Measurements from ENCODE around the gene ANKRD55.

ANKRD55 gene

DNA sequence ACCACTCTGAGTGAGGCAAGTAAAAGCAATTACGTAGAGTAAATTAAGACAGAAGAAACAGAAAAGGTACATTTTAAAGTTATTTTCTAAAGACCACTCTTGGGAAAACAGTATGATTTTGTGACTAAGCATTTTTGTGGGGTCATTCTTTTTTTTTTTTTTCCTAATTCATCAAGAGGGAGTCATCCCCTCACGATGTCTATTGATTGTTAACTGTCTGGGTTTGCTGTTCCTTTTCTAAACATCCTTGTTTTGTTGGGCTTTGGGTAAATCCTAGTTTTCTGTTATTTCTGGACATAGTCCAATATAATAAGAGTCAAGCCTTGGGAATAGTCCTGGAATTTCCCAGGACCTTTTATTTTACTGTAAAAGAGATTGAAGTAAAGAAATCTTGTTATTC, 63.8 kb downstream of the ANKRD55 start:
- Histone ChIP-seq H3K9ac (ENCODE audit: low read length in 2 of 2) (no peak overlapping the region), H3K9me3 (ENCODE audit: control insufficient read depth in 2 of 2, low read length in 2 of 2) (no peaks in the 10 kb centered on the region), H3K27me3 (ENCODE audit: control insufficient read depth in 1 of 2, insufficient read depth in 2 of 2, low read length in 2 of 2) (no peaks in the 10 kb centered on the region), H3K27ac (ENCODE audit: low read length) (no peak overlapping the region), H3K4me1 (ENCODE audit: control insufficient read depth, insufficient read depth, low read length) (peaks cover 3% of the 10 kb centered on the region), H3K36me3 (ENCODE audit: control insufficient read depth in 2 of 2, insufficient read depth in 2 of 2, low read length in 2 of 2) (no peaks in the 10 kb centered on the region), H3K4me3 (ENCODE audit: low read length in 2 of 2) (no peak overlapping the region)

GRCh38 chr5:56168066-56168478, 65.1 kb downstream of the ANKRD55 start:
- Histone ChIP-seq H3K9ac (ENCODE audit: low read length in 2 of 2) (no peak overlapping the region), H3K4me1 (ENCODE audit: control insufficient read depth, insufficient read depth, low read length) (peaks cover 5% of the 10 kb centered on the region), H3K36me3 (ENCODE audit: control insufficient read depth in 2 of 2, insufficient read depth in 2 of 2, low read length in 2 of 2) (no peaks in the 10 kb centered on the region), H3K9me3 (ENCODE audit: control insufficient read depth in 2 of 2, low read length in 2 of 2) (no peaks in the 10 kb centered on the region), H3K27ac (ENCODE audit: low read length) (no peak overlapping the region), H3K27me3 (ENCODE audit: control insufficient read depth in 1 of 2, insufficient read depth in 2 of 2, low read length in 2 of 2) (peaks cover 0 to 3% of the 10 kb centered on the region in 2 donors), H3K4me3 (ENCODE audit: low read length in 2 of 2) (no peak overlapping the region)

GRCh38 chr5:56167519-56167918, 65.6 kb downstream of the ANKRD55 start:
- Histone ChIP-seq H3K27ac (ENCODE audit: low read length) (no peak overlapping the region), H3K9ac (ENCODE audit: low read length in 2 of 2) (no peak overlapping the region), H3K27me3 (ENCODE audit: control insufficient read depth in 1 of 2, insufficient read depth in 2 of 2, low read length in 2 of 2) (peaks cover 0 to 4% of the 10 kb centered on the region in 2 donors), H3K4me1 (ENCODE audit: control insufficient read depth, insufficient read depth, low read length) (peaks cover 5% of the 10 kb centered on the region), H3K4me3 (ENCODE audit: low read length in 2 of 2) (no peak overlapping the region), H3K36me3 (ENCODE audit: control insufficient read depth in 2 of 2, insufficient read depth in 2 of 2, low read length in 2 of 2) (no peaks in the 10 kb centered on the region), H3K9me3 (ENCODE audit: control insufficient read depth in 2 of 2, low read length in 2 of 2) (no peaks in the 10 kb centered on the region)

GRCh38 chr5:56166671-56167385, 66.3 kb downstream of the ANKRD55 start:
- Histone ChIP-seq H3K4me3 (ENCODE audit: low read length in 2 of 2) (no peak overlapping the region), H3K27me3 (ENCODE audit: control insufficient read depth in 1 of 2, insufficient read depth in 2 of 2, low read length in 2 of 2) (peaks cover 0 to 5% of the 10 kb centered on the region in 2 donors), H3K9ac (ENCODE audit: low read length in 2 of 2) (no peak overlapping the region), H3K27ac (ENCODE audit: low read length) (no peak overlapping the region), H3K4me1 (ENCODE audit: control insufficient read depth, insufficient read depth, low read length) (peaks cover 5% of the 10 kb centered on the region), H3K9me3 (ENCODE audit: control insufficient read depth in 2 of 2, low read length in 2 of 2) (no peaks in the 10 kb centered on the region), H3K36me3 (ENCODE audit: control insufficient read depth in 2 of 2, insufficient read depth in 2 of 2, low read length in 2 of 2) (no peaks in the 10 kb centered on the region)

GRCh38 chr5:56164376-56164775, 68.8 kb downstream of the ANKRD55 start:
- Histone ChIP-seq H3K9ac (ENCODE audit: low read length in 2 of 2) (no peak overlapping the region), H3K4me1 (ENCODE audit: control insufficient read depth, insufficient read depth, low read length) (peaks cover 5% of the 10 kb centered on the region), H3K27me3 (ENCODE audit: control insufficient read depth in 1 of 2, insufficient read depth in 2 of 2, low read length in 2 of 2) (peaks cover 0 to 5% of the 10 kb centered on the region in 2 donors), H3K27ac (ENCODE audit: low read length) (no peak overlapping the region), H3K9me3 (ENCODE audit: control insufficient read depth in 2 of 2, low read length in 2 of 2) (no peaks in the 10 kb centered on the region), H3K36me3 (ENCODE audit: control insufficient read depth in 2 of 2, insufficient read depth in 2 of 2, low read length in 2 of 2) (no peaks in the 10 kb centered on the region), H3K4me3 (ENCODE audit: low read length in 2 of 2) (no peak overlapping the region)

GRCh38 chr5:56161927-56162326, 71.2 kb downstream of the ANKRD55 start:
- peaks cover 0 to 5% of the 10 kb centered on the region in 2 donors for H3K27me3 ChIP-seq (ENCODE audit: control insufficient read depth in 1 of 2, insufficient read depth in 2 of 2, low read length in 2 of 2)
- H3K4me1 ChIP-seq (ENCODE audit: control insufficient read depth, insufficient read depth, low read length), result peaks cover 5% of the 10 kb centered on the region
- no peak overlapping the region for H3K4me3 ChIP-seq (ENCODE audit: low read length in 2 of 2)
- no peaks in the 10 kb centered on the region for H3K9me3 ChIP-seq (ENCODE audit: control insufficient read depth in 2 of 2, low read length in 2 of 2)
- no peak overlapping the region for H3K9ac ChIP-seq (ENCODE audit: low read length in 2 of 2)
- H3K27ac ChIP-seq (ENCODE audit: low read length), result no peak overlapping the region
- no peaks in the 10 kb centered on the region for H3K36me3 ChIP-seq (ENCODE audit: control insufficient read depth in 2 of 2, insufficient read depth in 2 of 2, low read length in 2 of 2)

- Histone ChIP-seq H3K9ac (ENCODE audit: low read length in 2 of 2) (no peak overlapping the region), H3K27ac (ENCODE audit: low read length) (no peak overlapping the region), H3K4me3 (ENCODE audit: low read length in 2 of 2) (no peak overlapping the region), H3K27me3 (ENCODE audit: control insufficient read depth in 1 of 2, insufficient read depth in 2 of 2, low read length in 2 of 2) (peaks cover 0 to 5% of the 10 kb centered on the region in 2 donors), H3K9me3 (ENCODE audit: control insufficient read depth in 2 of 2, low read length in 2 of 2) (no peaks in the 10 kb centered on the region), H3K36me3 (ENCODE audit: control insufficient read depth in 2 of 2, insufficient read depth in 2 of 2, low read length in 2 of 2) (no peaks in the 10 kb centered on the region), H3K4me1 (ENCODE audit: control insufficient read depth, insufficient read depth, low read length) (peaks cover 5% of the 10 kb centered on the region)
These were observed 71.7 kb downstream of the ANKRD55 start for GRCh38 chr5:56161439-56161823.

GRCh38 chr5:56160723-56161438, 72.2 kb downstream of the ANKRD55 start:
- Histone ChIP-seq H3K36me3 (ENCODE audit: control insufficient read depth in 2 of 2, insufficient read depth in 2 of 2, low read length in 2 of 2) (no peaks in the 10 kb centered on the region), H3K9ac (ENCODE audit: low read length in 2 of 2) (no peak overlapping the region), H3K27me3 (ENCODE audit: control insufficient read depth in 1 of 2, insufficient read depth in 2 of 2, low read length in 2 of 2) (peaks cover 0 to 5% of the 10 kb centered on the region in 2 donors), H3K4me3 (ENCODE audit: low read length in 2 of 2) (no peak overlapping the region), H3K9me3 (ENCODE audit: control insufficient read depth in 2 of 2, low read length in 2 of 2) (no peaks in the 10 kb centered on the region), H3K27ac (ENCODE audit: low read length) (no peak overlapping the region), H3K4me1 (ENCODE audit: control insufficient read depth, insufficient read depth, low read length) (peaks cover 5% of the 10 kb centered on the region)

GRCh38 chr5:56159521-56159947, 73.6 kb downstream of the ANKRD55 start:
- Histone ChIP-seq H3K9me3 (ENCODE audit: control insufficient read depth in 2 of 2, low read length in 2 of 2) (no peaks in the 10 kb centered on the region), H3K4me3 (ENCODE audit: low read length in 2 of 2) (no peak overlapping the region), H3K4me1 (ENCODE audit: control insufficient read depth, insufficient read depth, low read length) (peaks cover 4% of the 10 kb centered on the region), H3K9ac (ENCODE audit: low read length in 2 of 2) (no peak overlapping the region), H3K36me3 (ENCODE audit: control insufficient read depth in 2 of 2, insufficient read depth in 2 of 2, low read length in 2 of 2) (no peaks in the 10 kb centered on the region), H3K27me3 (ENCODE audit: control insufficient read depth in 1 of 2, insufficient read depth in 2 of 2, low read length in 2 of 2) (peaks cover 0 to 5% of the 10 kb centered on the region in 2 donors), H3K27ac (ENCODE audit: low read length) (no peak overlapping the region)

GRCh38 chr5:56158331-56158960, 74.7 kb downstream of the ANKRD55 start:
- no peak overlapping the region for H3K4me3 ChIP-seq (ENCODE audit: low read length in 2 of 2)
- H3K27ac ChIP-seq (ENCODE audit: low read length), result no peak overlapping the region

More at GRCh38 chr5:56158331-56158960, 74.7 kb downstream of the ANKRD55 start:
- Histone ChIP-seq H3K9me3 (ENCODE audit: control insufficient read depth in 2 of 2, low read length in 2 of 2) (no peaks in the 10 kb centered on the region), H3K27me3 (ENCODE audit: control insufficient read depth in 1 of 2, insufficient read depth in 2 of 2, low read length in 2 of 2) (peaks cover 0 to 3% of the 10 kb centered on the region in 2 donors), H3K9ac (ENCODE audit: low read length in 2 of 2) (no peak overlapping the region), H3K4me1 (ENCODE audit: control insufficient read depth, insufficient read depth, low read length) (no peaks in the 10 kb centered on the region), H3K36me3 (ENCODE audit: control insufficient read depth in 2 of 2, insufficient read depth in 2 of 2, low read length in 2 of 2) (no peaks in the 10 kb centered on the region)
